A673 (cell line): Measurements from ENCODE around the gene RPL10A. TPM values are rescaled to one million over a fixed set of nuclear protein-coding genes. Genes with fewer than 3 reads are reported as not detected.

Source experiments
- BruUV-seq: library from RNA; stranded (reverse); fragments of 400-500 nt; replicated peaks from 2 replicates; lab custom pipeline; 2021; lab: Mats Ljungman, UMichigan
- CTCF ChIA-PET: fragments of 300-600 bp; sonication (Branson Sonifier 250); formaldehyde crosslinking; loops from one replicate; lab custom pipeline; 2022; ENCODE audit warnings: antibody characterized with exemption; lab: Charles Lee
- POLR2A ChIA-PET: fragments of 300-600 bp; sonication (Branson Sonifier 250); formaldehyde crosslinking; loops from one replicate; lab custom pipeline; 2022; ENCODE audit warnings: antibody characterized with exemption; ENCODE audit not compliant: low non-redundant PET; lab: Charles Lee
- DNase-seq: peaks from one replicate; pipeline ENCODE4 v3.0.0-alpha.2; 2015; ENCODE audit warnings: low spot score
- H3K27ac ChIP-seq: fragments of 200-600 bp; sonication (generic); 2 replicates; pipeline ENCODE4 v1.5.1; 2016; ENCODE audit warnings: mixed run types, low read depth, mild to moderate bottlenecking, mixed read lengths, antibody characterized with exemption, low read length; ENCODE audit not compliant: poor library complexity, severe bottlenecking
- H3K27me3 ChIP-seq: fragments of 200-600 bp; sonication (generic); replicated peaks from 2 replicates; pipeline ENCODE4 v1.6.1; 2017; ENCODE audit warnings: mixed run types, low read depth, mild to moderate bottlenecking, mixed read lengths, antibody characterized with exemption, low read length; ENCODE audit not compliant: insufficient read depth, poor library complexity
- H3K36me3 ChIP-seq: fragments of 200-600 bp; sonication (generic); 2 replicates; pipeline ENCODE4 v1.6.1; 2016; ENCODE audit warnings: mixed run types, mild to moderate bottlenecking, mixed read lengths, antibody characterized with exemption, low read length; ENCODE audit not compliant: insufficient read depth, poor library complexity, severe bottlenecking
- H3K4me1 ChIP-seq: fragments of 200-600 bp; sonication (generic); 2 replicates; pipeline ENCODE4 v1.6.1; 2017; ENCODE audit warnings: mixed run types, mild to moderate bottlenecking, mixed read lengths, antibody characterized with exemption, low read length; ENCODE audit not compliant: insufficient read depth, poor library complexity, severe bottlenecking
- H3K4me3 ChIP-seq: fragments of 200-600 bp; sonication (generic); 2 replicates; pipeline ENCODE4 v1.5.1; 2016; ENCODE audit warnings: low read depth, mixed run types, mild to moderate bottlenecking, mixed read lengths, low read length; ENCODE audit not compliant: poor library complexity, severe bottlenecking
- H3K9me3 ChIP-seq: fragments of 200-600 bp; sonication (generic); 2 replicates; pipeline ENCODE4 v1.6.1; 2016; ENCODE audit warnings: mixed run types, low read depth, mild to moderate bottlenecking, mixed read lengths, antibody characterized with exemption, low read length; ENCODE audit not compliant: poor library complexity, severe bottlenecking
- EZH2 ChIP-seq: fragments of 200-600 bp; sonication (generic); IDR thresholded peaks from 2 replicates; pipeline ENCODE4 v1.6.1; 2017; ENCODE audit warnings: borderline replicate concordance, low read depth, mild to moderate bottlenecking, mixed read lengths, antibody characterized with exemption, low read length; ENCODE audit not compliant: poor library complexity, severe bottlenecking
- intact Hi-C: fragments of 100-400 bp; cut with micrococcal nuclease; formaldehyde crosslinking; loops from one replicate; pipeline ENCODE4 v1.10.0; 2022; ENCODE audit not compliant: unreplicated experiment
- total RNA-seq: library from RNA; stranded (reverse); gene quantifications from 2 replicates; pipeline ENCODE4 v1.2.3, GENCODE V29; 2021
- TF ChIP-seq, protein P1 (sequence below): fragments of 300-800, 200-600 bp; sonication (generic); conservative IDR thresholded peaks from 2 replicates; pipeline ENCODE4 v1.5.1; 2017; ENCODE audit warnings: low read depth, mild to moderate bottlenecking, antibody characterized with exemption, low read length, moderate library complexity, mixed read lengths

The RPL10A gene
- total RNA-seq, 1 experiment from 2014 or later = 1,064 TPM

DNA sequence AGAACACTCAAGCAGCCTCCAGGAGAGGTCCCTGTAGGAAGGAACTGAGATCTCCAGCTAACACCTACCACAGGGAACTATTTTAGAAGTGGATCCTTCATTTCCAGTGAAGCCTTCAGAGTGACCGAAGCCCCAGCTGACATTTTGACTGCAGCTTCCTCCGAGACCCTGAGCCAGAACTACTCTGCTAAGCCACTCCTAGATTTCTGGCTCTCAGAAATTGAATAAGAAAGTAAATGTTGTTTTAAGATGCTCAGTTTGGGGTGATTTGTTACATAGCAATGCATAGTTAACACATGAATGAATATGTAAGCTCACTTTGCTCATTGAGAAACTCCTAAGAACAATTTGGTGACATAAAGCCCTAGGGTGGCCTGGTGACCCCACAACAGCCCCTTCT lies 39.0 kb downstream of the RPL10A start:
- CTCF ChIA-PET = interaction anchor here (0.6 kb wide), 1 partner anchor 10 kb away, joined by 10 read pairs; no protein-coding TSS in a partner anchor
- no peaks in the 10 kb centered on the region for H3K36me3 ChIP-seq

DNA sequence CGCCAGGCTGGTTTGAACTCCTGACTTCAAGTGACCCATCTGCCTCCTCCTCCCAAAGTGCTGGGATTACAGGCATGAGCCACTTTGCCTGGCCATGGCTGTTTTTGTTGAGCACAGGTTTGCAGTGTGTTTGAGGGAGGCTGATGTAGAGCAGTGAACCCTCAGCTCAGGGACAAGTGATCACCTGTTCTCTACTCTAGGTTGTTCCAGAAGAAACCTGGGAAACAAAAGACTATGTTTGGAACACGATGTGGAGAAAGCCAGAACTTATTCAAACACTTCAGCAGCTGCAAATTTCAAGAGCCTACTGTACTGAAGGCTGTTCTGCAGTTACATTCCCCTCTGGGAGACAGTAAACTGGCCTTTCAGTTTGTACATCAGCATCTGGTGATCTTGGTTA lies 39.8 kb downstream of the RPL10A start:
- ChIA-PET POLR2A (no interaction called here), CTCF (no interaction called here)
- H3K4me1 ChIP-seq = no peaks in the 10 kb centered on the region
- H3K36me3 ChIP-seq = no peaks in the 10 kb centered on the region
- TF ChIP-seq, protein P1, sequence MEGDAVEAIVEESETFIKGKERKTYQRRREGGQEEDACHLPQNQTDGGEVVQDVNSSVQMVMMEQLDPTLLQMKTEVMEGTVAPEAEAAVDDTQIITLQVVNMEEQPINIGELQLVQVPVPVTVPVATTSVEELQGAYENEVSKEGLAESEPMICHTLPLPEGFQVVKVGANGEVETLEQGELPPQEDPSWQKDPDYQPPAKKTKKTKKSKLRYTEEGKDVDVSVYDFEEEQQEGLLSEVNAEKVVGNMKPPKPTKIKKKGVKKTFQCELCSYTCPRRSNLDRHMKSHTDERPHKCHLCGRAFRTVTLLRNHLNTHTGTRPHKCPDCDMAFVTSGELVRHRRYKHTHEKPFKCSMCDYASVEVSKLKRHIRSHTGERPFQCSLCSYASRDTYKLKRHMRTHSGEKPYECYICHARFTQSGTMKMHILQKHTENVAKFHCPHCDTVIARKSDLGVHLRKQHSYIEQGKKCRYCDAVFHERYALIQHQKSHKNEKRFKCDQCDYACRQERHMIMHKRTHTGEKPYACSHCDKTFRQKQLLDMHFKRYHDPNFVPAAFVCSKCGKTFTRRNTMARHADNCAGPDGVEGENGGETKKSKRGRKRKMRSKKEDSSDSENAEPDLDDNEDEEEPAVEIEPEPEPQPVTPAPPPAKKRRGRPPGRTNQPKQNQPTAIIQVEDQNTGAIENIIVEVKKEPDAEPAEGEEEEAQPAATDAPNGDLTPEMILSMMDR = no peak
- TF ChIP-seq EZH2 = no peak
- H3K4me3 ChIP-seq = no peak overlapping the region
- intact Hi-C loops = no loop called here
- DNase-seq = no peak
- no peak overlapping the region for H3K27ac ChIP-seq
- no TSS peak for BruUV-seq
- no peaks in the 10 kb centered on the region for H3K9me3 ChIP-seq
- no peaks in the 10 kb centered on the region for H3K27me3 ChIP-seq

More for the DNA sequence above, 39.0 kb downstream of the RPL10A start:
- H3K27ac ChIP-seq = no peak overlapping the region
- no TSS peak for BruUV-seq
- H3K4me3 ChIP-seq = no peak overlapping the region
- H3K4me1 ChIP-seq = no peaks in the 10 kb centered on the region
- no peak for TF ChIP-seq EZH2
- TF ChIP-seq, protein P1 = no peak
- no peaks in the 10 kb centered on the region for H3K27me3 ChIP-seq
- intact Hi-C loops = no loop called here
- POLR2A ChIA-PET = no interaction called here
- no peak for DNase-seq
- no peaks in the 10 kb centered on the region for H3K9me3 ChIP-seq

DNA sequence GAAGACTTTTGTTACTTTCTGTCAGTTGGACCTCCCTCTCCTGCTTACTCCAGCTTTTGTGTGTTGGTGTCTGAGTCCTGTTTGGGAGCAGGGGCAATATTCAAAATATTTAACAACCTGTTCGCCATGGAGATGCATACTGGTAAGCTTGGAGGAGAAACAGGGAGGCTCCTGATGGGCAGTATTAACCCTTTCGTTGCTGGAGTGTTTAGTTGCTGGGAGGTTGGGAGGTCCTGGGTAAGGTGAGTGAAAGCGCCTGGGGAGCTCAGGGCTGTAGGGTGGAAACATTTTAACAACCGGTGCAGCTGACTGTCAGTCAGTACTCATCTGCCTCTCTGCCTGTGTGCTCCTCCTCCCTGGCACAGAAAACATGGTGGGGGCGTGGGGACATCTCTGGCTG lies 40.3 kb downstream of the RPL10A start:
- no peak for DNase-seq
- Histone ChIP-seq H3K36me3 (no peaks in the 10 kb centered on the region), H3K4me1 (no peaks in the 10 kb centered on the region), H3K4me3 (no peak overlapping the region), H3K27me3 (no peaks in the 10 kb centered on the region), H3K9me3 (no peaks in the 10 kb centered on the region), H3K27ac (no peak overlapping the region)
- intact Hi-C loops = no loop called here
- CTCF ChIA-PET = no interaction called here
- POLR2A ChIA-PET = no interaction called here
- no peak for TF ChIP-seq EZH2
- TF ChIP-seq, protein P1 = no peak
- no TSS peak for BruUV-seq
